ENCODE measurements around the gene MSL2.

GRCh38 chr3:136236109-136236508, 40.0 kb upstream of the MSL2 start:
- TF ChIP-seq ZNF274 (IDR thresholded peaks at IDR 0.05; ENCODE audit: low read depth, low read length), result no peak
- no peak for TF ChIP-seq SUZ12 (IDR thresholded peaks at IDR 0.05; ENCODE audit: extremely low read depth, insufficient read depth, insufficient read length)
- TF ChIP-seq YY1 (IDR thresholded peaks at IDR 0.05; ENCODE audit: insufficient read depth, insufficient read length), result no peak
